Natural killer cell (primary cell): Measurements from ENCODE around the gene RAB44. TPM values are rescaled to one million over a fixed set of nuclear protein-coding genes. Genes with fewer than 3 reads are reported as not detected.

Experiments
- ATAC-seq, 3 donors: fragments of 150-1000 bp in 2 of 3; fragments of 200-7000 bp in 1 of 3; cut with Tn5 transposase; 1 replicate in 1 of 3; 2 replicates in 2 of 3; pipeline ENCODE4 v1.10.0; 2021; ENCODE audit warnings: mild to moderate bottlenecking in 2 of 3, moderate library complexity in 2 of 3
- DNase-seq, 2 donors: peaks; one replicate each; pipeline versions ENCODE4 v3.0.0 to v3.0.0-alpha.2; 2013 to 2021; ENCODE audit warnings: mixed read lengths in 1 of 2
- H3K27ac ChIP-seq: one replicate; pipeline ENCODE4 v1.5.1; 2013; ENCODE audit warnings: mild to moderate bottlenecking, low read length
- H3K27me3 ChIP-seq: one replicate; pipeline ENCODE4 v1.6.1; 2013; ENCODE audit warnings: low read length; ENCODE audit not compliant: control insufficient read depth, insufficient read depth
- H3K36me3 ChIP-seq: one replicate; pipeline ENCODE4 v1.6.1; 2013; ENCODE audit warnings: low read length; ENCODE audit not compliant: control insufficient read depth, insufficient read depth
- H3K4me1 ChIP-seq: one replicate; pipeline ENCODE4 v1.6.1; 2013; ENCODE audit warnings: low read length; ENCODE audit not compliant: control insufficient read depth, insufficient read depth
- H3K4me3 ChIP-seq: one replicate; pipeline ENCODE4 v1.5.1; 2013; ENCODE audit warnings: low read length
- H3K9me3 ChIP-seq: one replicate; pipeline ENCODE4 v1.6.1; 2013; ENCODE audit warnings: low read length; ENCODE audit not compliant: control insufficient read depth, insufficient read depth
- H3K27ac Mint-ChIP-seq, 2 donors: one replicate each; pipeline ENCODE4 v1.8.0; 2022; ENCODE audit warnings: mild to moderate bottlenecking in 2 of 2, mixed read lengths in 2 of 2, moderate library complexity in 1 of 2
- H3K27me3 Mint-ChIP-seq, 2 donors: one replicate each; pipeline ENCODE4 v1.8.0; 2022; ENCODE audit warnings: low read depth in 2 of 2, mixed read lengths in 2 of 2
- H3K36me3 Mint-ChIP-seq: one replicate; pipeline ENCODE4 v1.8.0; 2022; ENCODE audit warnings: mixed read lengths
- H3K4me1 Mint-ChIP-seq, 2 donors: one replicate each; pipeline ENCODE4 v1.8.0; 2022; ENCODE audit warnings: mixed read lengths in 2 of 2
- H3K4me3 Mint-ChIP-seq: one replicate; pipeline ENCODE4 v1.8.0; 2022; ENCODE audit warnings: mild to moderate bottlenecking, moderate library complexity, mixed read lengths
- H3K9me3 Mint-ChIP-seq, 2 donors: one replicate each; pipeline ENCODE4 v1.8.0; 2022; ENCODE audit warnings: mixed read lengths in 2 of 2
- CTCF ChIP-seq: fragments of 200-600 bp; IDR thresholded peaks from one replicate; pipeline ENCODE4 v1.8.0; 2022; ENCODE audit warnings: antibody characterized with exemption
- WGBS: methylation state at CpG from one replicate; pipeline ENCODE4 v1.1.7; 2013; ENCODE audit warnings: missing lambda C conversion rate; ENCODE audit not compliant: insufficient coverage; 5-methylcytosine and 5-hydroxymethylcytosine counted together
- intact Hi-C: fragments of 100-400 bp; cut with micrococcal nuclease; formaldehyde crosslinking; loops from one replicate; pipeline ENCODE4 v1.14.2; 2022
- total RNA-seq, 4 donors: library from RNA; stranded (reverse); fragments of 120-200 nt in 1 of 4; gene quantifications; one replicate each; pipeline versions ENCODE4 v1.2.3 to v1.2.4, GENCODE V29; 2013 to 2022

Gene RAB44
- total RNA-seq, 3 donors from 2014 or later (not counting 1 experiment from before 2014, with no cell fraction given): 0.09 to 12.9 (median 0.70) TPM

GRCh38 chr6:36720251-36721141 is 22.9 kb downstream of the RAB44 start:
- Mint-ChIP-seq H3K9me3 (no peaks in the 10 kb centered on the region), H3K4me1 (no peaks in the 10 kb centered on the region), H3K4me3 (no peak overlapping the region), H3K36me3 (no peaks in the 10 kb centered on the region), H3K27me3 (no peaks in the 10 kb centered on the region), H3K27ac (no peak overlapping the region)
- no peaks in the 10 kb centered on the region for H3K27me3 ChIP-seq
- WGBS: 87% methylated on average over 10 of the region's 11 CpGs
- H3K27ac ChIP-seq: no peak overlapping the region
- DNase-seq: no peak
- H3K9me3 ChIP-seq: no peaks in the 10 kb centered on the region
- intact Hi-C loops: no loop called here
- TF ChIP-seq CTCF: no peak
- H3K4me3 ChIP-seq: no peak overlapping the region
- no peaks in the 10 kb centered on the region for H3K36me3 ChIP-seq
- ATAC-seq: no peak
- H3K4me1 ChIP-seq: peaks cover 7% of the 10 kb centered on the region

- TF ChIP-seq CTCF: no peak
These were observed 23.9 kb downstream of the RAB44 start for GRCh38 chr6:36721369-36722140.

GRCh38 chr6:36722365-36722764 is 24.7 kb downstream of the RAB44 start:
- no peaks in the 10 kb centered on the region for H3K9me3 ChIP-seq
- Mint-ChIP-seq H3K27me3 (no peaks in the 10 kb centered on the region), H3K9me3 (no peaks in the 10 kb centered on the region), H3K4me1 (no peaks in the 10 kb centered on the region), H3K36me3 (no peaks in the 10 kb centered on the region), H3K27ac (no peak overlapping the region), H3K4me3 (no peak overlapping the region)
- DNase-seq (no peak), ATAC-seq (no peak)
- no peaks in the 10 kb centered on the region for H3K36me3 ChIP-seq
- no peak for TF ChIP-seq CTCF
- H3K27me3 ChIP-seq: no peaks in the 10 kb centered on the region
- no peak overlapping the region for H3K4me3 ChIP-seq
- peaks cover 14% of the 10 kb centered on the region for H3K4me1 ChIP-seq
- WGBS: 92% methylated on average over 10 of the region's 10 CpGs
- intact Hi-C loops: no loop called here
- no peak overlapping the region for H3K27ac ChIP-seq

More at GRCh38 chr6:36721369-36722140, 23.9 kb downstream of the RAB44 start:
- intact Hi-C loops: no loop called here
- Mint-ChIP-seq H3K27ac (no peak overlapping the region), H3K9me3 (no peaks in the 10 kb centered on the region), H3K27me3 (no peaks in the 10 kb centered on the region), H3K4me3 (no peak overlapping the region), H3K4me1 (no peaks in the 10 kb centered on the region), H3K36me3 (no peaks in the 10 kb centered on the region)
- no peaks in the 10 kb centered on the region for H3K27me3 ChIP-seq
- peaks cover 13% of the 10 kb centered on the region for H3K4me1 ChIP-seq
- no peaks in the 10 kb centered on the region for H3K36me3 ChIP-seq
- no peak for DNase-seq
- H3K4me3 ChIP-seq: no peak overlapping the region
- H3K27ac ChIP-seq: no peak overlapping the region
- no peak for ATAC-seq
- H3K9me3 ChIP-seq: no peaks in the 10 kb centered on the region
- WGBS: 91% methylated on average over 15 of the region's 15 CpGs
